Thyroid gland (tissue), 4 donors: Measurements from ENCODE around the gene BAD. TPM values are rescaled to one million over a fixed set of nuclear protein-coding genes. Genes with fewer than 3 reads are reported as not detected.
A peak's percentile ranks its signal among the peaks of the same experiment; 100 is the strongest.

Experiments used
- DNase-seq, 2 donors: peaks; one replicate each; pipeline ENCODE4 v3.0.0-alpha.2; 2019
- H3K27ac ChIP-seq, 3 donors: fragments of 200-600 bp; sonication (generic); 1 replicate in 2 of 3; 2 replicates in 1 of 3; pipeline ENCODE4 v1.5.1; 2016 to 2019; ENCODE audit warnings: mild to moderate bottlenecking in 1 of 3, moderate library complexity in 1 of 3
- H3K27me3 ChIP-seq: fragments of 200-600 bp; sonication (generic); one replicate; pipeline ENCODE4 v1.5.1; 2019
- H3K36me3 ChIP-seq, 2 donors: fragments of 200-600 bp; sonication (generic); one replicate each; pipeline ENCODE4 v1.5.1; 2016 to 2019
- H3K4me1 ChIP-seq, 2 donors: fragments of 200-600 bp; sonication (generic); one replicate each; pipeline ENCODE4 v1.5.1; 2017 to 2019
- H3K4me3 ChIP-seq, 3 donors: fragments of 200-600 bp; sonication (generic); replicated peaks in 1 of 3; 1 replicate in 2 of 3; 2 replicates in 1 of 3; pipeline ENCODE4 v1.5.1; 2016; ENCODE audit warnings: mild to moderate bottlenecking in 1 of 3
- H3K9me3 ChIP-seq: fragments of 200-600 bp; sonication (generic); one replicate; pipeline ENCODE4 v1.5.1; 2017
- POLR2A ChIP-seq, 2 donors: fragments of 450-650 bp; IDR thresholded peaks; one replicate each; pipeline ENCODE4 v1.6.1; 2017; ENCODE audit warnings: antibody characterized with exemption in 2 of 2, mild to moderate bottlenecking in 2 of 2, moderate library complexity in 1 of 2
- WGBS, 2 donors: methylation state at CpG; one replicate each; pipeline ENCODE4 v1.1.5; 2017; 5-methylcytosine and 5-hydroxymethylcytosine counted together
- intact Hi-C: fragments of 100-400 bp; cut with DNase I; formaldehyde crosslinking; loops from one replicate; pipeline ENCODE4 v1.15.1; 2023
- total RNA-seq, 4 donors: library from RNA; depleted of rRNA; stranded (reverse); fragments of >200 nt; gene quantifications; one replicate each; pipeline ENCODE4 v1.2.3, GENCODE V29; 2016
- TF ChIP-seq, protein P1 (sequence below), 6 experiments: fragments of 200-600 bp in 3 of 6; fragments of 450-650 bp in 3 of 6; sonication (generic) in 3 of 6; IDR thresholded peaks; one replicate each; pipeline ENCODE4 v1.5.1; 2016 to 2019; ENCODE audit warnings: antibody characterized with exemption in 6 of 6, mild to moderate bottlenecking in 2 of 6, inconsistent platforms in 1 of 6, moderate library complexity in 1 of 6

BAD gene
- total RNA-seq, 4 donors from 2014 or later, result 79.0 to 239 (median 148) TPM

DNA sequence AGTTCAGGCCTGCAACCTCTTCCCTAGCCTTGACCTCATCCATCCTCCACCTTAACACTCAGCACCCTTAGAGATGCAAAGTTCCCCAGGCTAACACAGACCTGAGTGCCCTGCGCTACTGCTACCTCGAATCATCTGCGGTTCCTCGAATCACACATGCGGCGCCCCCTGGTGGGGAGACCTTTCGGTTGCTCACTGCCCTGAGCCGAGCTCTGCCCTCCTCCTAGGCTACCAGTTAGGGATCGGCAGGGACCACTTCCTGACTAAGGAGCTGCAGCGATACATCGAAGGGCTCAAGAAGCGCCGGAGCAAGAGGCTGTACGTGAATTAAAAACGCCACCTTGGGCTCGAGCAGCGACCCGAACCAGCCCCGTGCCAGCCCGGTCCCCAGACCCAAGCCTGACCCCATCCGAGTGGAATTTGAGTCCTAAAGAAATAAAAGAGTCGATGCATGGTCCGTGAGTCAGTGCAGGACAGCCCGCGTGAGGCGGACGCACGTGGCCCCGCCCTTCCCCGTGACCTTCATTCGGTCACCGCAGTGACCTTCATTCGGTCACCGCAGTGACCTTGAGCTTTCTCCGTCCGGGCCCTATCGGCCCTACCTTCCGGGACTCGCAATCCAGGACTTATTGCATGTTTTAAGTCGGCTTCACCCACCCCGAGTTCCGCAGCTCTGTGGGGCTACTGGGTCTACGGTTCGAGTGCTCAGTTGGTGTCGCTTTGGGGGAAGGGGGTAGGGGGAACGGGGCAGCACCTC lies 20.0 kb upstream of the BAD start:
- intact Hi-C loops, result no loop called here
- peak in 1 of 2 donors; percentile 68 for TF ChIP-seq POLR2A (IDR thresholded peaks at IDR 0.05)
- TF ChIP-seq, protein P1, sequence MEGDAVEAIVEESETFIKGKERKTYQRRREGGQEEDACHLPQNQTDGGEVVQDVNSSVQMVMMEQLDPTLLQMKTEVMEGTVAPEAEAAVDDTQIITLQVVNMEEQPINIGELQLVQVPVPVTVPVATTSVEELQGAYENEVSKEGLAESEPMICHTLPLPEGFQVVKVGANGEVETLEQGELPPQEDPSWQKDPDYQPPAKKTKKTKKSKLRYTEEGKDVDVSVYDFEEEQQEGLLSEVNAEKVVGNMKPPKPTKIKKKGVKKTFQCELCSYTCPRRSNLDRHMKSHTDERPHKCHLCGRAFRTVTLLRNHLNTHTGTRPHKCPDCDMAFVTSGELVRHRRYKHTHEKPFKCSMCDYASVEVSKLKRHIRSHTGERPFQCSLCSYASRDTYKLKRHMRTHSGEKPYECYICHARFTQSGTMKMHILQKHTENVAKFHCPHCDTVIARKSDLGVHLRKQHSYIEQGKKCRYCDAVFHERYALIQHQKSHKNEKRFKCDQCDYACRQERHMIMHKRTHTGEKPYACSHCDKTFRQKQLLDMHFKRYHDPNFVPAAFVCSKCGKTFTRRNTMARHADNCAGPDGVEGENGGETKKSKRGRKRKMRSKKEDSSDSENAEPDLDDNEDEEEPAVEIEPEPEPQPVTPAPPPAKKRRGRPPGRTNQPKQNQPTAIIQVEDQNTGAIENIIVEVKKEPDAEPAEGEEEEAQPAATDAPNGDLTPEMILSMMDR (IDR thresholded peaks at IDR 0.05), result peak; percentile 47 to 93 (median 85)
- 0 to 1% methylated on average over 24 to 42 of the region's 46 CpGs for WGBS, 2 donors
- peak; percentile 92 to 93 for DNase-seq
- peak overlapping the region in 2 of 3 donors; percentile 40 to 47 for H3K4me3 ChIP-seq
- no peaks in the 10 kb centered on the region for H3K9me3 ChIP-seq
- peak overlapping the region; percentile 98 to 100 (median 99) for H3K27ac ChIP-seq
- H3K4me1 ChIP-seq, result peaks cover 30 to 40% of the 10 kb centered on the region in 2 donors
- H3K36me3 ChIP-seq, result no peaks in the 10 kb centered on the region
- no peaks in the 10 kb centered on the region for H3K27me3 ChIP-seq

DNA sequence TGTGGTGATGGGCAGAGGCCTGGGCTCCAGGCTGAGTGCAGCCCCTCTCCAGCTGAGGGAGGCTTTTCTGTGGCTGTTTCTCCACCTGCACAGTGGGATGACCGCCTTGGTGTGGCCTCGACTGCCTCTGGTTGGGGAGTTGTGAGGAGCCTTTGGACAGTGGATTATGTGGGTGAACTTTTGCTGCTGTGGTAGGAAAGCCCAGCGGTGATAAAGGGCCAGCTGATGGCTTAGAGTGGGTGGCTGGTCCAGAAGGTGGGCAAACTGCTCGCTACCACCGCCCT lies 19.5 kb upstream of the BAD start:
- intact Hi-C loops, result no loop called here
- Histone ChIP-seq H3K4me3 (peak overlapping the region in 1 of 3 donors; percentile 40), H3K36me3 (no peaks in the 10 kb centered on the region), H3K4me1 (peaks cover 35 to 45% of the 10 kb centered on the region in 2 donors), H3K27ac (peak overlapping the region; percentile 98 to 100 (median 99)), H3K27me3 (no peaks in the 10 kb centered on the region), H3K9me3 (no peaks in the 10 kb centered on the region)
- TF ChIP-seq, protein P1 (IDR thresholded peaks at IDR 0.05), result no peak
- TF ChIP-seq POLR2A (IDR thresholded peaks at IDR 0.05), result no peak
- DNase-seq, result no peak
- 55 to 65% methylated on average over 5 of the region's 5 CpGs for WGBS, 2 donors

DNA sequence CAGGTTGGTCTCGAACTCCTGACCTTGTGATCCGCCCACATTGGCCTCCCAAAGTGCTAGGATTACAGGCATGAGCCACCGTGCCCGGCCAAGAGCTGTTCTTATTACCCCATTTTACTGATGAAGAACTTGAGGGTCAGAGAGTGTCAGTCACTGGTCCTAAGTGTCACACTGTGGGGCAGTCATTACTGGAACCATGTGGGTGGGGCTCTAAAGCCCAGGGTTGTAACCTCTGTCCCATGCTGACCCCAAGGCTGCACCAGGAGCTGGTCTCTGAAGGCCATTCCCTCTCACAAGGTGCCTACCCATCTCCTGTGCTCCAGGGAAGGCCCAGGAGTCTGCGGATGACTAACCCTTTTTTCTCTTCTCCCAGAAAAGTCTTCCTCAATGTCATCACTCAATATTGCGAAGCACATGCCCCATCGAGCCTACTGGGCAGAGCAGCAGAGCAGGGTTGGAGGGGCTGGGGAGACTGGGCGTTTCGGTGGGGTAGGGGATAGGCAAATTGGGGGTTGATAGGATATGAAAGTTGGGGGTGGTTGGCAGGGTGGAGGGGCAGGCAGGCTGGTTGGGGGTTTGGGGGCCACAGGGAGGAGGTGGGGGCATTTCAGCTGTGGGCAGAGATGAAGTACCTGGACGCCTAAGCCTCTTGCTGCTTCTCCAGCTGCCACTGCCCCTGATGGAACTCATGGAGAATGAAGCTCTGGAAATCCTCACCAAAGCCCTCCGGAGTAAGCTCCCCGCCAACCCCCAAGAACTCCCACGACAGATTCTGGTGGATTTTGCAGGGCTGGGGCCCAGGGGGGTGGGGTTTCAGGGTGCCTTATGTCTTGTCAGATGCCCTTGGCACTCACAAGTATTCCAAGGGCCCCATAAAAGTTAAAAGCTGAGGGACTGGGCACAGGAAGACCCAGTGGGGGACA lies 18.9 kb upstream of the BAD start:
- peaks cover 38 to 49% of the 10 kb centered on the region in 2 donors for H3K4me1 ChIP-seq
- intact Hi-C loops, result no loop called here

DNA sequence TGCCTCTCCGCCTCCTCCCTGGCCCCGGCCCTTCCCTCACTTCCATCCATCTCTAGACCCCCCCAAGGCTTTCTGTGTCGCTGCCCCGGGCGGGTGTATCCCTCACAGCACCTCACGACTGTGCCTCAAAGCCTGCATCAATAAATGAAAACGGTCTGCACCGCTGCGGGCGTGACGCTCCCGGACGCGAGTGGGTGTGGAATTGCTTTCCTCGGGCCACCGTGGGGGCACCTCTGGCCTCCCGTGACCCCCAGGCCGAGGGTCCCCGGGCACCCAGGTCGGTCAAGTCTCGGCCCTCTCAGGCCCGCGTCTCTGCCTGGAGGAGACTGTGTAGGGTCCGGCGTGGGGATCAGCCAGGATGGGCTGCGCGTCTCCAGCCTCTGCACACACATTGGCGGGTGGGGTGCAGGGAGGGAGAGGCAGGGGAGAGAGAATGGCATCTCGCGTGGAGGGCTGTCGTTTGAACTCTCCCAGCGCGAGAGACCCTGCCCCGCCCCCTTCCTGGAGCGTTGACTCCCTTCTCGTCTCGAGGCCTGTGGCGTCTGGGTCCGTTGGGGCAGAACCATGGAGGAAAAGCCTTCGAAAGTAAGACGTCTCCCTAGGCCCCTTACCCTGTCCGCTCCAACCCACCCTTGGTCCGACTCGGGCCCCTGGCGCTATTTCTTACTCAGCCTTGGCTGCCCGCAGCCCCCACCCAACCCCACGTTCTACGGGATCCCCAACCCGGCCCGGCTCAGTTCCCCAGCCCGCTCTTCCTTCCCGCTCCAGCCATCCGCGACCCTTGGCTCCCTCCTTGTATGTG lies 15.6 kb upstream of the BAD start, which contains the start of gene CATSPERZ:
Gene CATSPERZ, plus strand, starts transcription at position 512 of the 802 bp plus-strand sequence. Its CDS starts 53 bp downstream, at position 565.
- no peaks in the 10 kb centered on the region for H3K36me3 ChIP-seq
- peak within 1 kb of the TSS in 1 of 3 donors; percentile 40 for H3K4me3 ChIP-seq
- 9 to 12% methylated on average over 29 to 53 of the region's 54 CpGs for WGBS, 2 donors
- H3K4me1 ChIP-seq, result peaks cover 32 to 44% of the 10 kb centered on the region in 2 donors
- intact Hi-C loops, result no loop called here
- peak; percentile 53 to 57 for DNase-seq
- H3K27ac ChIP-seq, result peak within 1 kb of the TSS; percentile 26 to 82 (median 42)
- TF ChIP-seq, protein P1 (IDR thresholded peaks at IDR 0.05), result peak in 2 of 6 experiments; percentile 2
- no peak for TF ChIP-seq POLR2A (IDR thresholded peaks at IDR 0.05)
- H3K9me3 ChIP-seq, result no peaks in the 10 kb centered on the region
- no peaks in the 10 kb centered on the region for H3K27me3 ChIP-seq

More for the DNA sequence above, 18.9 kb upstream of the BAD start:
- Histone ChIP-seq H3K4me3 (peak overlapping the region in 1 of 3 donors; percentile 40), H3K27ac (peak overlapping the region; percentile 98 to 100 (median 99)), H3K9me3 (no peaks in the 10 kb centered on the region), H3K36me3 (no peaks in the 10 kb centered on the region), H3K27me3 (no peaks in the 10 kb centered on the region)
- DNase-seq, result no peak
- 80 to 87% methylated on average over 13 of the region's 13 CpGs for WGBS, 2 donors
- no peak for TF ChIP-seq POLR2A (IDR thresholded peaks at IDR 0.05)
- TF ChIP-seq, protein P1 (IDR thresholded peaks at IDR 0.05), result no peak
